ENCODE results near the gene TMEM30A. TPM values are rescaled to one million over a fixed set of nuclear protein-coding genes. Genes with fewer than 3 reads are reported as not detected.

Gene TMEM30A
- total RNA-seq, 5 donors from 2014 or later (not counting 1 experiment from before 2014, with no cell fraction given) = 43.4 to 67.6 (median 55.1) TPM

DNA sequence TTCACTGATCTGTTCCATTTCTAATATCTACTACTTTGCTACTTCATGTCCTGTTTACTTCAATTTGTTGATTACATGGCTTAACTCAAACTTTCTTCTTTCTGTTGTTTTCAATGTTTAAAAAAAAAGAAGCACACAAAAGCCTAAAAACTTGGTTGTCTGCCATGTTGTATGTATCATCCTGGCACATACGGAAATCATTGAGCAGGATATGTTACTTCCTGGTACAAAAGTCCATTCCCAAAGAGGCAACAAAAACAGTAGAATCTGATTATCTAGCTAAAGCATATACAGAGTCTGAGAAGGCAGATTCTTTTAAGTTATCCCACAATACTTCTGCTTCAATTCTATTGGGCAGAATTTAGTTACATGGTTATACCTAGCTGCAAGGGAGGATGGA is 64.2 kb downstream of the TMEM30A start:
- no peak overlapping the region for H3K27ac Mint-ChIP-seq

DNA sequence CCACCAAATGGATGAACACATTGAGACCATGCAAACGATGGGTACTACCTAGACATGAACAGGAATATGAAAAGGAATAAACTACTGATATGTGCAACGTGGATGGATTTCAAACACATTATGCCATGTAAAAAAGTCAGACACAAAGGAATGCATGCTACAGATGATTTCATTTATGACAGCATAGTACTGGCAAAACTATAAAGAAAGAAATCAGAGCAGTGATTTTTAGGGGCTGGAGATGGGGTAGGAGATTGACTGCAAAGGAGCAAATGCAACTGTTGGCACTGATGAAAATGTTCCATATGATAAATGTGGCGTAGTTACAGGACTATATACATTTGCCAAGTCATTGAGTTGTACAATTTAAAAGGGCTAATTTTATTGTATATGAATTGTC is 65.3 kb downstream of the TMEM30A start:
- no peak for ATAC-seq (replicated peaks in 1 of 4)
- Histone ChIP-seq H3K4me3 (ENCODE audit: control insufficient read depth in 1 of 2, extremely low read depth in 1 of 2, low read length in 1 of 2) (no peak overlapping the region), H3K27me3 (replicated peaks in 1 of 2; ENCODE audit: control insufficient read depth in 2 of 2, extremely low read depth in 1 of 2, insufficient read depth in 2 of 2, low read length in 1 of 2) (peaks cover 0 to 6% of the 10 kb centered on the region in 2 experiments), H3K4me1 (ENCODE audit: control insufficient read depth in 1 of 2, extremely low read depth in 1 of 2, insufficient read depth in 2 of 2, low read length in 2 of 2) (no peaks in the 10 kb centered on the region), H3K9me3 (no peaks in the 10 kb centered on the region), H3K36me3 (ENCODE audit: control insufficient read depth in 2 of 2, extremely low read depth in 1 of 2, insufficient read depth in 1 of 2, low read length in 1 of 2) (no peaks in the 10 kb centered on the region), H3K27ac (ENCODE audit: low read length) (no peak overlapping the region)
- CTCF ChIA-PET = interaction anchor here in 1 of 2 donors (1.9 kb wide), 1 partner anchor 10 kb away, joined by 17 read pairs; no protein-coding TSS in a partner anchor
- Mint-ChIP-seq H3K4me1 (no peaks in the 10 kb centered on the region), H3K27ac (no peak overlapping the region), H3K9me3 (no peaks in the 10 kb centered on the region), H3K36me3 (no peaks in the 10 kb centered on the region), H3K4me3 (no peak overlapping the region), H3K27me3 (peaks cover 34 to 45% of the 10 kb centered on the region in 2 donors)
- DNase-seq = no peak
- WGBS (ENCODE audit: insufficient coverage) = 60% methylated on average over 1 of the region's 3 CpGs
- POLR2A ChIA-PET = no interaction called here

More for the DNA sequence above, 64.2 kb downstream of the TMEM30A start:
- no peak for ATAC-seq (replicated peaks in 1 of 4)
- POLR2A ChIA-PET = interaction anchor here (0.5 kb wide), 2 partner anchors 18 to 20 kb away, joined by 5 to 14 read pairs; no protein-coding TSS in a partner anchor
- no peaks in the 10 kb centered on the region for H3K9me3 Mint-ChIP-seq
- H3K9me3 ChIP-seq = no peaks in the 10 kb centered on the region
- H3K27me3 Mint-ChIP-seq = peaks cover 33 to 45% of the 10 kb centered on the region in 2 donors
- H3K27ac ChIP-seq (ENCODE audit: low read length) = no peak overlapping the region
- H3K36me3 ChIP-seq (ENCODE audit: control insufficient read depth in 2 of 2, extremely low read depth in 1 of 2, insufficient read depth in 1 of 2, low read length in 1 of 2) = no peaks in the 10 kb centered on the region
- no peak overlapping the region for H3K4me3 ChIP-seq (ENCODE audit: control insufficient read depth in 1 of 2, extremely low read depth in 1 of 2, low read length in 1 of 2)
- no peak overlapping the region for H3K4me3 Mint-ChIP-seq
- no peak for DNase-seq
- no peaks in the 10 kb centered on the region for H3K4me1 Mint-ChIP-seq
- WGBS (ENCODE audit: insufficient coverage) = 83% methylated on average over 1 of the region's 1 CpG
- no peaks in the 10 kb centered on the region for H3K4me1 ChIP-seq (ENCODE audit: control insufficient read depth in 1 of 2, extremely low read depth in 1 of 2, insufficient read depth in 2 of 2, low read length in 2 of 2)
- CTCF ChIA-PET = interaction anchor here (0.9 to 2.2 kb wide), 4 partner anchors 9 to 14 kb away, joined by 3 to 17 read pairs (median 11); partner anchors contain the start of gene COL12A1 (in 1 of the 2)
- H3K27me3 ChIP-seq (replicated peaks in 1 of 2; ENCODE audit: control insufficient read depth in 2 of 2, extremely low read depth in 1 of 2, insufficient read depth in 2 of 2, low read length in 1 of 2) = peaks cover 0 to 8% of the 10 kb centered on the region in 2 experiments
- H3K36me3 Mint-ChIP-seq = no peaks in the 10 kb centered on the region

DNA sequence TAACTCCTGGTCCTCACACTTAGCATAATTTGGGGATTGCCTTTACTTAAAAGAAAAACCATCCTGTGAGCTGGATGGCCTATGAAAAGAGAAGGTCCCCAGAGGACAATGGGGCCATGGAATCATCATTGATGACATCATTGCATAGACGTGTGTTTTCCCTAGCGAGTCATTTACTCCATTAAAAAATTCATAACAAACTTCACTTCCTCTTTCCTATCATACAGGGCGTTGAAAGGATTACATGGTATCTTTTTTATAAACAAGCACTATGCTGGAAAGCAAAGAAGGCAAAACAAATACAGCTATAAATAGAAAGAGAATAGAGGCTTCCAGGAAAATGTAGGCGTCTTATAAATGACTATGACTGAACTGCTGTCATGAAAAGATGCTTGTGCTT is 67.4 kb downstream of the TMEM30A start:
- POLR2A ChIA-PET = no interaction called here
- ATAC-seq (replicated peaks in 1 of 4) = no peak

DNA sequence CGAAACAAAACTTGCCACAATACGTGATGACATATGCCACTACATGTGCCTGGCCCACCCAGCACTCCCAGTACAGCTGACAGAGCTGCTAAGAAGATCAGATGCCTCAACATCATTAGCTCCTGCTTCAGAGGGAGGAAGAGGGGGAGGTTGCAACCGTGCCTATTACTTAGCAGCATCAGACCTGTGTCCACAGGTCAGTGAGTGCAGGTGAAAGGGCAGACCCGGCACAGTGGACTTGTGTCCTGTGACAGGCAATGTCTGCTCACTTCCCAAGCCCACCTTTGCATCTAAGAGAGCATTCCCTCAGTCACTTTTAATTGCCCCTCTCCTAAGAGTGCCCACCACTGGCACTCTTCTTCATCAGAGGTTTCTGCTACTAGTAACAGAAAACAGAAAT is 69.3 kb downstream of the TMEM30A start:
- H3K36me3 Mint-ChIP-seq = no peaks in the 10 kb centered on the region
- ATAC-seq (replicated peaks in 1 of 4) = no peak
- no peak overlapping the region for H3K4me3 Mint-ChIP-seq
- H3K4me1 Mint-ChIP-seq = no peaks in the 10 kb centered on the region
- CTCF ChIA-PET = interaction anchor here (0.7 to 1.1 kb wide), 3 partner anchors 12 to 1359 kb away, joined by 3 read pairs; no protein-coding TSS in a partner anchor
- DNase-seq = no peak
- Histone ChIP-seq H3K36me3 (ENCODE audit: control insufficient read depth in 2 of 2, extremely low read depth in 1 of 2, insufficient read depth in 1 of 2, low read length in 1 of 2) (no peaks in the 10 kb centered on the region), H3K27me3 (replicated peaks in 1 of 2; ENCODE audit: control insufficient read depth in 2 of 2, extremely low read depth in 1 of 2, insufficient read depth in 2 of 2, low read length in 1 of 2) (peaks cover 0 to 10% of the 10 kb centered on the region in 2 experiments), H3K9me3 (no peaks in the 10 kb centered on the region), H3K4me1 (ENCODE audit: control insufficient read depth in 1 of 2, extremely low read depth in 1 of 2, insufficient read depth in 2 of 2, low read length in 2 of 2) (peaks cover 0 to 2% of the 10 kb centered on the region in 2 experiments), H3K4me3 (ENCODE audit: control insufficient read depth in 1 of 2, extremely low read depth in 1 of 2, low read length in 1 of 2) (no peak overlapping the region), H3K27ac (ENCODE audit: low read length) (no peak overlapping the region)
- POLR2A ChIA-PET = no interaction called here
- WGBS (ENCODE audit: insufficient coverage) = 29% methylated on average over 2 of the region's 4 CpGs
- peaks cover 45 to 46% of the 10 kb centered on the region in 2 donors for H3K27me3 Mint-ChIP-seq
- no peak overlapping the region for H3K27ac Mint-ChIP-seq
- H3K9me3 Mint-ChIP-seq = no peaks in the 10 kb centered on the region

More for the DNA sequence above, 67.4 kb downstream of the TMEM30A start:
- DNase-seq = no peak
- CTCF ChIA-PET = interaction anchor here (0.5 to 1.6 kb wide), 4 partner anchors 8 to 1484 kb away, joined by 3 to 4 read pairs (median 4); no protein-coding TSS in a partner anchor
- Mint-ChIP-seq H3K9me3 (no peaks in the 10 kb centered on the region), H3K27ac (no peak overlapping the region), H3K4me3 (no peak overlapping the region), H3K36me3 (no peaks in the 10 kb centered on the region), H3K27me3 (peaks cover 38 to 39% of the 10 kb centered on the region in 2 donors), H3K4me1 (no peaks in the 10 kb centered on the region)
- Histone ChIP-seq H3K36me3 (ENCODE audit: control insufficient read depth in 2 of 2, extremely low read depth in 1 of 2, insufficient read depth in 1 of 2, low read length in 1 of 2) (no peaks in the 10 kb centered on the region), H3K4me3 (ENCODE audit: control insufficient read depth in 1 of 2, extremely low read depth in 1 of 2, low read length in 1 of 2) (no peak overlapping the region), H3K27me3 (replicated peaks in 1 of 2; ENCODE audit: control insufficient read depth in 2 of 2, extremely low read depth in 1 of 2, insufficient read depth in 2 of 2, low read length in 1 of 2) (peaks cover 0 to 6% of the 10 kb centered on the region in 2 experiments), H3K27ac (ENCODE audit: low read length) (no peak overlapping the region), H3K4me1 (ENCODE audit: control insufficient read depth in 1 of 2, extremely low read depth in 1 of 2, insufficient read depth in 2 of 2, low read length in 2 of 2) (no peaks in the 10 kb centered on the region), H3K9me3 (no peaks in the 10 kb centered on the region)
- no CpG with 5 or more reads among the region's 4 CpGs for WGBS (ENCODE audit: insufficient coverage)

DNA sequence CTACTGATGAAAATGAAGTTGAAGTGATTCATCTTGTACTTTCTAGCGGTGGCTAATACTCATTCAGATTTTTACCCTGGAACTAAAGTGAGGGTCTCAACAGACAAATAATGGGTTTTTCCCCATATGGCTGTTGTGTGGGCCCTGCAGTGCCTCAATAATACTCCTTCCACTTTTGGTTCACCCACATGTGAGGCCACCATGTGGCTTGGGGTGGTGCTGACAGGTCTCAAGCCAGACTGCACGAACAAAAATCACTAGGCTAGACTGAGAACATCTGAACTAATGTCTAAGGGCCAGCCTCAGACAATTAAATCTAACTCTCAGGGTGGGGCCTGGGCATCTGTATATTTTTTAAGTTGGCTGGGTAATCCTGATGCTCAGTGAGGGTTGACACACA is 70.9 kb downstream of the TMEM30A start:
- ATAC-seq (replicated peaks in 1 of 4) = no peak
- Histone ChIP-seq H3K27me3 (replicated peaks in 1 of 2; ENCODE audit: control insufficient read depth in 2 of 2, extremely low read depth in 1 of 2, insufficient read depth in 2 of 2, low read length in 1 of 2) (peaks cover under 1 to 17% of the 10 kb centered on the region in 2 experiments), H3K27ac (ENCODE audit: low read length) (no peak overlapping the region), H3K9me3 (no peaks in the 10 kb centered on the region), H3K4me1 (ENCODE audit: control insufficient read depth in 1 of 2, extremely low read depth in 1 of 2, insufficient read depth in 2 of 2, low read length in 2 of 2) (peaks cover under 1 to 7% of the 10 kb centered on the region in 2 experiments), H3K4me3 (ENCODE audit: control insufficient read depth in 1 of 2, extremely low read depth in 1 of 2, low read length in 1 of 2) (no peak overlapping the region), H3K36me3 (ENCODE audit: control insufficient read depth in 2 of 2, extremely low read depth in 1 of 2, insufficient read depth in 1 of 2, low read length in 1 of 2) (no peaks in the 10 kb centered on the region)
- DNase-seq = no peak
- Mint-ChIP-seq H3K4me1 (peaks cover 5 to 6% (median 5%) of the 10 kb centered on the region in 3 donors), H3K27ac (no peak overlapping the region), H3K27me3 (peaks cover 40 to 51% of the 10 kb centered on the region in 2 donors), H3K4me3 (no peak overlapping the region), H3K9me3 (no peaks in the 10 kb centered on the region), H3K36me3 (no peaks in the 10 kb centered on the region)
- CTCF ChIA-PET = interaction anchor here (0.6 to 1.3 kb wide), 7 partner anchors 416 to 1584 kb away, joined by 3 to 9 read pairs (median 3); partner anchors contain the start of gene SLC17A5 (in 1 of the 2)
- no CpG with 5 or more reads among the region's 2 CpGs for WGBS (ENCODE audit: insufficient coverage)
- POLR2A ChIA-PET = no interaction called here

DNA sequence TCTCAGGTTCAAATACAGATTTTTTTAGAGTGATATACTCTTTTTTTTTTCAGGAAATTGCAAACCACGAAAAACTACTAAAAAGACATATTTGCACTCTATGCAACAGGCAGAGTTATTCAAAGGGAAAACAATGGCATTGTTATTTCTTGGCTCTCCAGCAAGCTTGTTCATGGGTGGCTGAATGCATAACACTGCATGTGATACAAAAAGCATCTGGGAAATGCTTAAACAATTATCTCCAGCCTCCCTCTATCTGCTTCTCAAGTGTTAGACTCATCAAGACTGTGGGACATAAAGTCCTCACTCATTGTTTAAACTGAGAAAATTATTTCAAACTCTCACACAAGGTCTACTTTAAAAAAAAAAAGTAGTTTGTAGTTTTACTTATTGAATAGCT is 71.5 kb downstream of the TMEM30A start:
- WGBS (ENCODE audit: insufficient coverage) = no CpG with 5 or more reads among the region's 1 CpG
- DNase-seq = no peak
- Mint-ChIP-seq H3K9me3 (no peaks in the 10 kb centered on the region), H3K4me3 (no peak overlapping the region), H3K36me3 (no peaks in the 10 kb centered on the region), H3K4me1 (peaks cover 11 to 12% (median 11%) of the 10 kb centered on the region in 3 donors), H3K27me3 (peaks cover 45 to 54% of the 10 kb centered on the region in 2 donors), H3K27ac (no peak overlapping the region)
- H3K27me3 ChIP-seq (replicated peaks in 1 of 2; ENCODE audit: control insufficient read depth in 2 of 2, extremely low read depth in 1 of 2, insufficient read depth in 2 of 2, low read length in 1 of 2) = peaks cover 5 to 23% of the 10 kb centered on the region in 2 experiments
- H3K27ac ChIP-seq (ENCODE audit: low read length) = no peak overlapping the region
- ChIA-PET CTCF (interaction anchor here (0.6 to 1.3 kb wide), 7 partner anchors 416 to 1584 kb away, joined by 3 to 9 read pairs (median 3); partner anchors contain the start of gene SLC17A5 (in 1 of the 2)), POLR2A (no interaction called here)
- no peaks in the 10 kb centered on the region for H3K9me3 ChIP-seq
- no peaks in the 10 kb centered on the region for H3K36me3 ChIP-seq (ENCODE audit: control insufficient read depth in 2 of 2, extremely low read depth in 1 of 2, insufficient read depth in 1 of 2, low read length in 1 of 2)
- H3K4me3 ChIP-seq (ENCODE audit: control insufficient read depth in 1 of 2, extremely low read depth in 1 of 2, low read length in 1 of 2) = no peak overlapping the region
- no peak for ATAC-seq (replicated peaks in 1 of 4)
- H3K4me1 ChIP-seq (ENCODE audit: control insufficient read depth in 1 of 2, extremely low read depth in 1 of 2, insufficient read depth in 2 of 2, low read length in 2 of 2) = peaks cover 3 to 13% of the 10 kb centered on the region in 2 experiments
